SK-N-MC (cell line): ENCODE data around the gene ANTXR1.

Experiments used
- EZH2 ChIP-seq: fragments of 200-600 bp; sonication (generic); IDR thresholded peaks from one replicate; pipeline ENCODE4 v1.6.1; 2017; ENCODE audit warnings: antibody characterized with exemption
- FOXP2 ChIP-seq: optimal IDR thresholded peaks from 2 replicates; pipeline ENCODE3; 2011; ENCODE audit warnings: mild to moderate bottlenecking, moderate library complexity; ENCODE audit not compliant: insufficient read depth; ENCODE audit errors: extremely low read length, control extremely low read depth
- POLR2AphosphoS5 ChIP-seq: IDR thresholded peaks from 2 replicates; pipeline ENCODE4 v1.6.1; 2012; ENCODE audit warnings: mild to moderate bottlenecking, low read depth, low read length, borderline replicate concordance

GRCh38 chr2:69185807-69186206, 172.8 kb downstream of the ANTXR1 start:
- TF ChIP-seq EZH2 (no peak), POLR2AphosphoS5 (no peak), FOXP2 (peak; percentile 92)
